ENCODE results near the gene ZFP3. TPM values are rescaled to one million over a fixed set of nuclear protein-coding genes. Genes with fewer than 3 reads are reported as not detected.

ZFP3 gene
- 1.7 and 2.9 TPM in 2 replicates for total RNA-seq

DNA sequence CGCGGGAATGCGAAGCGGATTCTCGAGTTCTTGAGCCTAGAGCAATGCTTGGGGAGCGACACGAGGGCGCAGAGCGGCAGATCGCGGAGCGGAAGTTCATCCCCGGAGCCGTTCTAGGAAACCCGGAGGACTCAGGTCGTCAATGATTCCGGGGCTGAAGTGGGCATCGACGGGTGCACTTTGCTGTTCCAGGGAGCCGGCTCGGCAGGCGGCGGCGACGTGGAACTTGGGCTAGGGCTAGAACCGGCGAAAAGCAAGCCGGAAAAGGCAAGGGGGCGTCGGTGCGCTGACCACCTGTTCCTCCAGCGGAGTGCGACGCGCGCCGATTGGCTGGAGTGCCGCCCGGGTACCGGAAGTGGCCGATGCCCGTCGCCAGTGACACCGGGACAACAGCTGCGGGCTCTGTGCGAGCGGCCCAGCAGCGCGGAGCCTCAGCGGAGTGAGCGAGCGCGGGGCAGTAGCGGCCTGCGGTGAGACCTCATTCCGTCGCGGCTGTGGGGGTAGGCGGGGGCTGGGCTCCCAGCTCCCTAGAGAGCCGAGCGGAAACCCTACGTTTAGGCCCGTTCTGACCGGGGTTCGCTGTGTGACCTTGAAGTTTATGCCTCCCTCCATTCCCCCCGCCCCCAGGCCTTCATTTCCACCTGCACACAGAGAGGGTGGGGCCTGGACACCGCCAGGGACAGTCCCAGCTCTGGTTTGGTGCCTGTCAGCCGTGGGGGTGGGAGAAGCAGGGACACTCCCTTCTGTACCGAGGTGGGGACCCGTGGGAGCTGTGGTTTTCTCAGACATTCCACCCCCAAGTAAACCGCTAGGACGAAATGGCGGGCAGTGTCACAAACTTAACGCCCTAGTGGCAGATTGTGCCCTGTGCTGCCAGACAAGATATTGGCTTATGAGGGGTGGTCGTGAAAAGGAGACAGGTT, at the start of gene ZFP3:
Gene ZFP3 (plus strand): TSS at position 362 of the 923 bp plus-strand sequence. CDS start 13,038 bp downstream, outside the sequence.

DNA sequence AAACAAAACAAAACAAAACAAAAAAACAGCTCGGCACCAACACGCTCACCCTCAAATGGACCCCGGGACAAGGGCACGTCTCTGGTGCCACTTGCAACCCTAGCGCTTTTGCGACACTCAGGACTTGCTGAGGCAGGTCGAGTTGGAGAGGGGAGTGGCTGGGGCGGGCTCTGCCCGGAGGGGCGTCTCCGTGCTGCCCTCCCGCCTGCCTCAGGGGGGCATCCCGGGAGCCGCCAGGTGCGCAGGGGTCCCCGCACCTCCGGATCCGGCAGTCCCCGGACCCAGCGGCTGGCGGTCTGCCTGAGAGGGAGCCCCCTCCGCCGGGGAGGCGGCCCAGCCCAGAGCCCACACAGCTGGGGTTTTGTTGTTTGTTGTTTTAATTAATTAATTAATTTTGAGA, 43.0 kb upstream of the ZFP3 start, which contains the start of gene SLC52A1:
Gene SLC52A1 (minus strand): TSS at position 112 of the 400 bp plus-strand sequence. CDS start 820 bp downstream, outside the sequence.

DNA sequence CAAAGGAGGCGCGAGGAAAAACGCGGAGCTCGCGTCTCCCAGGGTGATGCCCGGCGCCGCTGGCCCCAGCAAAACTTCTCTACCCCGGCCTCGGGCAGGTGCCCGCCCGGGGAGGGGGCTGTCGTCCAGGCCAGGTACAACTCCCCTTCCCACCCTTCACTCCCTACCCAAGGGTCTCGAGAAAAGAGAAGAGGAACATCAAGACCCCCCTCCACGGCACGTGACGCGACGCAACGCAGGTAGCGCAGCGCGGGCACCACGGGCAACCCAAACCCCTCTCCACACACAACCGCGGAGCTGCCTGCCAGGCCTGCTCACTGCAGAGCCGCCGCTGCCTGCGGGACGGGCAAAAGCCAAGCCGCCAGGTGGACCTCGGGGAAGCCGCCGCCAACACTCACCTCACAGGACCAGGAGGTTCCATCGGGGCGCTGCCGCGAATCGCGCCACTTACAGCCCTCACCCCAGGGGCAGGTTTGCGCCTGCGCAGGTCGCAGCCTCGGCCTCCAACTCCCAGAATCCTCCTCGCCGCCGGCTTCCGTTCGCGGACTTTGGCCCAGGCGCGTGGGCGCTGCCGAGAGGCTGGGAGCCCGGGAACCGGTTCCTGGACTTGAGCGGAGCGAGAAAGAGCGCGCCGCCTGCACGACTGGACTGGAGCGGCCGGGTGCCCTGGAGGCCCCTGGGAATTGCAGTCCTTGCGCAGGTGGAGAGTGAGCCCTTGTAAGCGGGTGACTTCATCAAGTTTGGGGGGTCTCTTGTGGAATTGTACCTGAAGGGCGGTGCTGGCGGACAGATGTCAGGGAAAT, 33.3 kb downstream of the ZFP3 start, which contains the start of gene ZNF232:
Gene ZNF232 (minus strand): TSS at position 477 of the 803 bp plus-strand sequence. CDS start 56 bp downstream, at position 421.

GRCh38 chr17:5115673-5116651, 37.7 kb downstream of the ZFP3 start, which contains the start of gene USP6:
TSS of gene USP6 (plus strand) at chr17:5116032. CDS start at chr17:5130368, 14,336 bp downstream.

Other genes starting within 250 kb of the ZFP3 start
- 20.0 and 29.7 TPM in 2 replicates for gene MINK1, start 245.1 kb upstream of the ZFP3 start, total RNA-seq
- 1.5 and 8.2 TPM in 2 replicates for gene C17orf107, start 178.9 kb upstream of the ZFP3 start, total RNA-seq
- 0.11 and 0.62 TPM in 2 replicates for gene CHRNE, start 175.4 kb upstream of the ZFP3 start, total RNA-seq
- not detected in 2 replicates for gene GP1BA, start 146.2 kb upstream of the ZFP3 start, total RNA-seq
- gene SLC25A11, start 138.4 kb upstream of the ZFP3 start, total RNA-seq, result 59.5 and 69.3 TPM in 2 replicates
- 13.5 and 14.2 TPM in 2 replicates for gene RNF167, start 138.2 kb upstream of the ZFP3 start, total RNA-seq
- gene PFN1, start 129.9 kb upstream of the ZFP3 start, total RNA-seq, result 343 and 788 TPM in 2 replicates
- gene ENO3, start 127.3 kb upstream of the ZFP3 start, total RNA-seq, result 1.6 and 1.8 TPM in 2 replicates
- gene SPAG7, start 110.7 kb upstream of the ZFP3 start, total RNA-seq, result 53.1 and 59.1 TPM in 2 replicates
- 4.6 and 8.6 TPM in 2 replicates for gene CAMTA2, start 90.8 kb upstream of the ZFP3 start, total RNA-seq
- 0.11 and 0.37 TPM in 2 replicates for gene INCA1, start 80.9 kb upstream of the ZFP3 start, total RNA-seq
- 49.6 and 70.5 TPM in 2 replicates for gene KIF1C, start 80.5 kb upstream of the ZFP3 start, total RNA-seq
- gene SLC52A1, start 43.0 kb upstream of the ZFP3 start, total RNA-seq, result under 0.01 and 0.37 TPM in 2 replicates
- 7.0 and 7.3 TPM in 2 replicates for gene ZNF232, start 33.4 kb downstream of the ZFP3 start, total RNA-seq
- gene USP6, start 37.6 kb downstream of the ZFP3 start, total RNA-seq, result under 0.01 TPM in 2 replicates
- gene ZNF594, start 113.4 kb downstream of the ZFP3 start, total RNA-seq, result 9.7 and 11.2 TPM in 2 replicates
- not detected in 2 replicates for gene SCIMP, start 156.4 kb downstream of the ZFP3 start, total RNA-seq
- 77.2 and 90.4 TPM in 2 replicates for gene RABEP1, start 203.8 kb downstream of the ZFP3 start, total RNA-seq

Data from uterine smooth muscle cell (primary cell).